Smooth muscle cell of the coronary artery (primary cell): ENCODE data around the gene USPL1. TPM values are rescaled to one million over a fixed set of nuclear protein-coding genes. Genes with fewer than 3 reads are reported as not detected.

Experiments used
- total RNA-seq: library from RNA; depleted of rRNA; stranded (reverse); fragments of >200 nt; gene quantifications from 2 replicates; pipeline ENCODE4 v1.2.3, GENCODE V29; 2014; ENCODE audit warnings: low replicate concordance

The USPL1 gene
- total RNA-seq, result 4.7 and 12.7 TPM in 2 replicates

GRCh38 chr13:30617315-30618185, at the start of gene USPL1:
Gene USPL1, plus strand, starts transcription at chr13:30617920. Its CDS starts 3,221 bp downstream, at chr13:30621141.

Other genes with a start within 250 kb of the USPL1 start
- 0.08 TPM in 1 of 2 replicates, not detected in the other for gene UBE2L5, start 195.4 kb upstream of the USPL1 start, total RNA-seq
- gene HMGB1, start 152.0 kb upstream of the USPL1 start, total RNA-seq, result 81.8 and 226 TPM in 2 replicates
- gene ALOX5AP, start 117.6 kb downstream of the USPL1 start, total RNA-seq, result 1.1 TPM in 1 of 2 replicates, not detected in the other